Measurements from ENCODE around the gene KCNMA1. TPM values are rescaled to one million over a fixed set of nuclear protein-coding genes. Genes with fewer than 3 reads are reported as not detected.
A peak's percentile ranks its signal among the peaks of the same experiment; 100 is the strongest.

The KCNMA1 gene
- total and polyA plus RNA-seq, 9 of the 15 experiments (the other 6 are each of a cell fraction or from before 2014, with no cell fraction given) = 0.01 to 0.95 (median 0.15) TPM; not detected in 4

DNA sequence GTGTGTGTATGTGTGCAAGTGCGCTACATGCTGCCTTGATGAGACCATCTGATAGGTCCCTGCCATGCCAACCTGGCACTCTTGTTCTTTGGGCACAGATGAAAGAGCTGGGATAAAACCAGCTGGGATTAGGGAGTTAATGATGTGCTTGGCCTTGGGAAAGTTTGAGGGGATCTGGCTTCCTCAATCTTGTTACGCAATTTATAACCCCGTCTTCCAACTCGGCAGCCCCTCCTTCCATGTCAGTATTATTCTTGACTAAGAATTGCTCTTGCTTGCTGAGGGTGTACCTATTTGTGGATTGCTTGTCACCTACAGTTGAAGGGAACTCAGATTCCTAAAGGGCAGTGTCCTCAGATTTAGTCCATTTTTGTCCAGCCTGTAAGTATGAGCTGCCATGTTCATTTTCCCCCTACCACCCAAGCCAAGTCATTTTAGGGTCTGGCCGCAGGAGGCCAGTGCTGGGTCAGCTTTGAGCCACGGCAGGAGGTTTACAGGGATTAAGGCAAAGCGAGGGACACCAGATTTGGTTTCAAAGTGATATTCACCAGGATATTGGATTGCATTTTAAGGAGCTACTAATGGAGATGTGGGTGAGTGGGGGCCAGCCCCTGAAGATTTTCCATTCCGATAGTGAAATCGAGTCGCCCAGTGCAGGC lies 34.1 kb upstream of the KCNMA1 start:
- 3% methylated on average over 10 of the region's 10 CpGs for WGBS (ENCODE audit: insufficient coverage, low coverage, missing lambda C conversion rate)
- Histone ChIP-seq H3K9ac (ENCODE audit: insufficient read depth in 1 of 2, low read depth in 2 of 2, low read length in 2 of 2) (no peak overlapping the region), H4K20me1 (replicated peaks; ENCODE audit: control insufficient read depth, insufficient read depth, low read length) (no peaks in the 10 kb centered on the region), H3K4me1 (replicated peaks in 1 of 2; ENCODE audit: control insufficient read depth in 2 of 2, insufficient read depth in 2 of 2, low read length in 2 of 2) (no peaks in the 10 kb centered on the region; a peak in 1 of 5 replicates), H3K4me3 (no peak overlapping the region), H3K79me2 (ENCODE audit: control insufficient read depth, insufficient read depth, low read length) (no peaks in the 10 kb centered on the region), H3K27me3 (ENCODE audit: control insufficient read depth in 2 of 2, insufficient read depth in 2 of 2, low read length in 2 of 2) (no peaks in the 10 kb centered on the region; a peak in 1 of 5 replicates), H3K36me3 (ENCODE audit: control insufficient read depth, insufficient read depth, low read length) (no peaks in the 10 kb centered on the region), H3K9me1 (ENCODE audit: control insufficient read depth, insufficient read depth, low read length) (no peaks in the 10 kb centered on the region), H3K27ac (ENCODE audit: extremely low read depth, low read depth, low read length) (no peak overlapping the region), H3K4me2 (ENCODE audit: insufficient read depth, low read length) (no peak overlapping the region), H3K9me3 (replicated peaks; ENCODE audit: control insufficient read depth, insufficient read depth, low read depth, low read length) (no peaks in the 10 kb centered on the region; the same call in 1 of the 2 replicates), H2AFZ (ENCODE audit: low read depth, low read length) (no peak overlapping the region)
- BruUV-seq (replicated peaks) = no TSS peak
- peak in 1 of 2 experiments; percentile 24; a peak in 2 of 4 replicates for TF ChIP-seq RAD21 (CRISPR knock-in tag; conservative IDR thresholded peaks at IDR 0.05 in 1 of 2, IDR thresholded peaks at IDR 0.05 in 1 of 2)
- TF ChIP-seq RUNX1 (IDR thresholded peaks at IDR 0.05; ENCODE audit: low read depth) = no peak
- no peak for TF ChIP-seq CEBPG (CRISPR knock-in tag; IDR thresholded peaks at IDR 0.05)
- TF ChIP-seq CEBPG (tag; conservative IDR thresholded peaks at IDR 0.05 in 1 of 2, IDR thresholded peaks at IDR 0.05 in 1 of 2) = peak; percentile 55 to 75; a peak in 3 of 4 replicates
- TF ChIP-seq CEBPB (tag; IDR thresholded peaks at IDR 0.05) = peak; percentile 89
- no peak for TF ChIP-seq POLR2B (IDR thresholded peaks at IDR 0.05; ENCODE audit: low read depth, partially characterized antibody)
- peak; percentile 31 to 49 (median 32); a peak in 5 of 6 replicates for TF ChIP-seq CTCF (IDR thresholded peaks at IDR 0.05 in 2 of 3, conservative IDR thresholded peaks at IDR 0.05 in 1 of 3; ENCODE audit: insufficient read depth in 2 of 3, low read depth in 1 of 3, low read length in 3 of 3)
- ATAC-seq (peak; percentile 84), DNase-seq (ENCODE audit: extremely low read depth in 1 of 4, low spot score in 3 of 4) (peak in 1 of 4 experiments; percentile 14), FAIRE-seq (peak; percentile 44)
- intact Hi-C loops (cut with micrococcal nuclease) = no loop called here
- in situ Hi-C loops (cut with MboI) = no loop called here
- ChIA-PET CTCF (ENCODE audit: low intra/inter-chr PET ratio) (interaction anchor here (0.6 to 0.7 kb wide), 2 partner anchors 20 to 358 kb away, joined by 3 read pairs; no protein-coding TSS in a partner anchor), POLR2A (interaction anchor here (1.1 kb wide), 1 partner anchor 9 kb away, joined by 3 read pairs; no protein-coding TSS in a partner anchor)
